Heart right ventricle (tissue), 16 donors: ENCODE measurements around the gene CYP4A22. TPM values are rescaled to one million over a fixed set of nuclear protein-coding genes. Genes with fewer than 3 reads are reported as not detected.

Experiments used
- ATAC-seq, 8 donors: fragments of 200-7000 bp; cut with Tn5 transposase; one replicate each; pipeline ENCODE4 v1.9.1; 2020; ENCODE audit warnings: mild to moderate bottlenecking in 8 of 8, moderate library complexity in 8 of 8, moderate number of reproducible peaks in 1 of 8
- DNase-seq, 2 donors: peaks; one replicate each; pipeline ENCODE4 v3.0.0-alpha.2; 2020
- H3K27ac ChIP-seq, 10 donors: fragments of 200-600 bp; sonication (generic) in 2 of 10; one replicate each; pipeline versions ENCODE4 v1.5.0 to v1.8.0; 2020 to 2022; ENCODE audit warnings: mild to moderate bottlenecking in 3 of 10
- H3K27me3 ChIP-seq, 7 donors: fragments of 200-600 bp; one replicate each; pipeline ENCODE4 v1.8.0; 2021 to 2022; ENCODE audit warnings: mild to moderate bottlenecking in 2 of 7
- H3K36me3 ChIP-seq, 9 donors: fragments of 200-600 bp; sonication (generic) in 1 of 9; one replicate each; pipeline versions ENCODE4 v1.5.0 to v1.8.0; 2020 to 2022; ENCODE audit warnings: mild to moderate bottlenecking in 2 of 9
- H3K4me1 ChIP-seq, 9 donors: fragments of 200-600 bp; sonication (generic) in 1 of 9; one replicate each; pipeline versions ENCODE4 v1.5.0 to v1.8.0; 2020 to 2022; ENCODE audit warnings: mild to moderate bottlenecking in 4 of 9
- H3K4me3 ChIP-seq, 10 donors: fragments of 200-600 bp; sonication (generic) in 2 of 10; one replicate each; pipeline versions ENCODE4 v1.5.0 to v1.8.0; 2020 to 2022; ENCODE audit warnings: mild to moderate bottlenecking in 7 of 10, moderate library complexity in 2 of 10
- H3K9me3 ChIP-seq, 11 donors: fragments of 200-600 bp in 10 of 11; sonication (generic) in 2 of 11; one replicate each; pipeline versions ENCODE4 v1.5.0 to v1.8.0; 2013 to 2022; ENCODE audit warnings: mild to moderate bottlenecking in 2 of 11, control low read depth in 1 of 11, moderate library complexity in 1 of 11
- CTCF ChIP-seq, 9 donors: fragments of 200-600 bp; sonication (generic) in 2 of 9; IDR thresholded peaks; one replicate each; pipeline versions ENCODE4 v1.5.0 to v1.8.0; 2021 to 2022; ENCODE audit warnings: antibody characterized with exemption in 9 of 9, mild to moderate bottlenecking in 5 of 9, moderate library complexity in 1 of 9
- WGBS, 2 donors: extraction: QIAGEN DNeasy Blood & Tissue Kit; methylation state at CpG; one replicate each; pipeline ENCODE4 v1.1.7; 2013; ENCODE audit warnings: inconsistent platforms in 1 of 2; 5-methylcytosine and 5-hydroxymethylcytosine counted together
- intact Hi-C, 10 donors: fragments of 100-400 bp; cut with DNase I; formaldehyde crosslinking; loops; one replicate each; pipeline versions ENCODE4 v1.11.1 to v1.14.2; 2022
- polyA plus RNA-seq, 2 donors: library from polyadenylated mRNA; stranded (reverse); fragments of 200-250 nt; gene quantifications; one replicate each; pipeline ENCODE4 v1.2.3, GENCODE V29; 2013
- total RNA-seq, 10 donors: library from RNA; stranded (reverse); fragmentation: NEBNext Ultra II Directional in 3 of 10; extraction: Animal tissue kit (Norgen Biotek cat#: 25700) in 3 of 10; gene quantifications; one replicate each; pipeline versions ENCODE4 v1.2.1 to v1.2.4, GENCODE V29; 2021 to 2023
- donor health status: Arrhythmogenic right ventricular cardiomyopathy.
- donor health status: ischemic (EF 13 %, LVEDD 7.1; RV severe dilation, severe dysfunction).
- donor health status: healthy with polysubstance abuse.
- donor health status: DM: no; HTN: yes; CAD: no.
- donor health status: DM: no; HTN: no; CAD: no.
- donor health status: ischemic (EF 25% LVEDD 6.9; RV normal size, moderate dysfunction).
- donor health status: ischemic (EF 25% LVEDD 5.7; RV mildly dilated, moderate dysfunction).
- donor health status: healthy.
- donor health status: DM: yes; HTN: yes; CAD: no.
- donor health status: Ischemic cardiomyopathy.
- donor health status: ischemic (EF 35%, LVEDD 5.7; RV mildly dilated, moderate dysfunction).
- donor health status: nonischemic (EF 11% LVEDD 7.7; RV severe dilation, severe dysfunction).
- donor health status: DM: yes; HTN: yes; CAD: no.
- donor health status: PGD.
- donor health status: ischemic (EF 29% LVEDD 5.4; RV normal size, mild dysfunction).
- donor health status: nonischemic (EF 23%, LVEDD 6.1; RV moderate dilation, normal function).

CYP4A22 gene
- total and polyA plus RNA-seq, 12 donors: not detected

- peaks cover 0 to 12% (median 4%) of the 10 kb centered on the region in 7 donors for H3K27me3 ChIP-seq
- no peak for DNase-seq
- no peak for TF ChIP-seq CTCF (IDR thresholded peaks at IDR 0.05)
- ATAC-seq: no peak
- intact Hi-C loops: loop anchor here in 6 of 10 donors (5.0 to 10.0 kb wide), 8 partner anchors 88 to 553 kb away; partner anchors contain the start of gene FOXD2 (in 1 of the 6)
- H3K27ac ChIP-seq: no peak overlapping the region
- H3K36me3 ChIP-seq: no peaks in the 10 kb centered on the region
- peaks cover 0 to 10% (median 0%) of the 10 kb centered on the region in 11 donors for H3K9me3 ChIP-seq
- no peak overlapping the region for H3K4me3 ChIP-seq
- H3K4me1 ChIP-seq: peaks cover under 1 to 13% (median 5%) of the 10 kb centered on the region in 9 donors
Measured at GRCh38 chr1:47174656-47175020, 37.4 kb downstream of the CYP4A22 start.

- intact Hi-C loops: loop anchor here in 6 of 10 donors (5.0 to 10.0 kb wide), 7 partner anchors 87 to 552 kb away; partner anchors contain the start of gene FOXD2 (in 1 of the 6)
- Histone ChIP-seq H3K36me3 (no peaks in the 10 kb centered on the region), H3K4me3 (no peak overlapping the region), H3K9me3 (peaks cover 0 to 10% (median 0%) of the 10 kb centered on the region in 11 donors), H3K27me3 (peaks cover 0 to 12% (median 4%) of the 10 kb centered on the region in 7 donors), H3K4me1 (peaks cover 3 to 19% (median 12%) of the 10 kb centered on the region in 9 donors), H3K27ac (no peak overlapping the region)
- ATAC-seq (peak in 4 of 8 donors; percentile 25 to 41 (median 27)), DNase-seq (peak in 1 of 2 donors; percentile 50)
- TF ChIP-seq CTCF (IDR thresholded peaks at IDR 0.05): peak; percentile 83 to 95 (median 90)
- 17 to 18% methylated on average over 11 of the region's 11 CpGs for WGBS, 2 donors
Measured at GRCh38 chr1:47175227-47175934, 38.1 kb downstream of the CYP4A22 start.

- intact Hi-C loops: loop anchor here in 6 of 10 donors (5.0 to 10.0 kb wide), 7 partner anchors 84 to 549 kb away; partner anchors contain the start of gene FOXD2 (in 1 of the 6)
- peaks cover 3 to 19% (median 13%) of the 10 kb centered on the region in 9 donors for H3K4me1 ChIP-seq
- 82 to 89% methylated on average over 6 of the region's 6 CpGs for WGBS, 2 donors
- H3K4me3 ChIP-seq: no peak overlapping the region
- peaks cover 0 to 2% (median 0%) of the 10 kb centered on the region in 11 donors for H3K9me3 ChIP-seq
- DNase-seq: no peak
- no peak overlapping the region for H3K27ac ChIP-seq
- ATAC-seq: no peak
- H3K27me3 ChIP-seq: peaks cover 0 to 36% (median 18%) of the 10 kb centered on the region in 7 donors
- TF ChIP-seq CTCF (IDR thresholded peaks at IDR 0.05): no peak
- no peaks in the 10 kb centered on the region for H3K36me3 ChIP-seq
Measured at GRCh38 chr1:47178020-47178419, 40.8 kb downstream of the CYP4A22 start.

GRCh38 chr1:47178654-47179016 lies 41.4 kb downstream of the CYP4A22 start:
- intact Hi-C loops: loop anchor here in 6 of 10 donors (1.0 to 10.0 kb wide), 8 partner anchors 84 to 549 kb away; partner anchors contain the start of gene FOXD2 (in 1 of the 6)
- peak overlapping the region in 3 of 10 donors; percentile 48 to 55 (median 49) for H3K4me3 ChIP-seq
- H3K27ac ChIP-seq: no peak overlapping the region
- 70 to 72% methylated on average over 8 of the region's 8 CpGs for WGBS, 2 donors
- peaks cover 3 to 19% (median 13%) of the 10 kb centered on the region in 9 donors for H3K4me1 ChIP-seq
- H3K36me3 ChIP-seq: no peaks in the 10 kb centered on the region
- no peaks in the 10 kb centered on the region for H3K9me3 ChIP-seq
- DNase-seq: no peak
- peaks cover 0 to 40% (median 15%) of the 10 kb centered on the region in 7 donors for H3K27me3 ChIP-seq
- TF ChIP-seq CTCF (IDR thresholded peaks at IDR 0.05): no peak
- no peak for ATAC-seq
